Muscle layer of colon (tissue), 2 donors: ENCODE measurements around the gene ZDHHC11B.

Source experiments
- H3K27ac ChIP-seq: one replicate; pipeline ENCODE4 v1.7.0; 2013; ENCODE audit warnings: low read depth, mild to moderate bottlenecking, low read length, moderate library complexity
- H3K27me3 ChIP-seq, 2 donors: one replicate each; pipeline ENCODE4 v1.7.0; 2013; ENCODE audit warnings: low read length in 2 of 2, mild to moderate bottlenecking in 2 of 2; ENCODE audit not compliant: insufficient read depth in 2 of 2, control insufficient read depth in 1 of 2
- H3K36me3 ChIP-seq: one replicate; pipeline ENCODE4 v1.7.0; 2013; ENCODE audit warnings: mild to moderate bottlenecking, low read length; ENCODE audit not compliant: insufficient read depth
- H3K4me1 ChIP-seq: one replicate; pipeline ENCODE4 v1.7.0; 2013; ENCODE audit warnings: mild to moderate bottlenecking, low read length; ENCODE audit not compliant: insufficient read depth
- H3K4me3 ChIP-seq, 2 donors: one replicate each; pipeline ENCODE4 v1.7.0; 2013; ENCODE audit warnings: low read length in 2 of 2, low read depth in 1 of 2, mild to moderate bottlenecking in 1 of 2, moderate library complexity in 1 of 2
- H3K9ac ChIP-seq: one replicate; pipeline ENCODE4 v1.7.0; 2013; ENCODE audit warnings: low read length
- H3K9me3 ChIP-seq: one replicate; pipeline ENCODE4 v1.7.0; 2013; ENCODE audit warnings: mild to moderate bottlenecking, low read length
- donor health status: abdominal sarcoma.
- donor health status: Adenocarcinoma of cecum.

Gene ZDHHC11B

GRCh38 chr5:669111-669841 is 115.3 kb downstream of the ZDHHC11B start:
- Histone ChIP-seq H3K9ac (no peak overlapping the region), H3K9me3 (no peaks in the 10 kb centered on the region), H3K4me3 (no peak overlapping the region), H3K27me3 (no peaks in the 10 kb centered on the region), H3K36me3 (peaks cover 9% of the 10 kb centered on the region), H3K27ac (peak overlapping the region; percentile 56), H3K4me1 (peaks cover 41% of the 10 kb centered on the region)

DNA sequence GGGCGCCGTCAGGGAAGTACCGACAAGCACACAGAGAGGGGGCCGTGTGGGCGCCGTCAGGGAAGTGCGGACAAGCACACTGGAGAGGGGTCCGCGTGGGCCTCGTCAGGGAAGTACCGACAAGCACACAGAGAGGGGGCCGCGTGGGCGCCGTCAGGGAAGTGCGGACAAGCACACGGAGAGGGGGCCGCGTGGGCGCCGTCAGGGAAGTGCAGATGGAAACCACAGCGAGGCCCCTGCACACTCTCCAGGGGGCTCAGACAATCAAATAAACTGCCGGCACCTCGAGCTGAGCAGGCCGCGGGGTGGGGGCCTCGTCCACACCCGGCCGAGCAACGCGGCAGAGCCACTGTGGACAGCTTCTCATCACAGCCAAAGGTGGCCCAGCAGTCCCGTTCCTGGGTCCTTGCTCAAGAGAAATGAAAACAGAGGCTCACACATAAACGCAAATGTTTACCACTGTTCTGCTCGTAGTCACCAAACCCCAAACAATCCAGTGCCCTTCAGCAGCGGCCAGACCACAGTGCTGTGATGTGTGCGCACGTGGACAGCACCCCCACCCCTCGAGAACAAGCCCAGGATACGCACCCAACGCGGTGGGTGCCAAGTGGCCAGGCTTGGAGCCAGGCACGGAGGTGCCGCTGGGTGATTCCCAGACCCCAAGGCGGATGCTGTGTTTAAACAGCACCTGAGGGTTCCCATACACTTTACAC is 116.1 kb downstream of the ZDHHC11B start:
- no peaks in the 10 kb centered on the region for H3K9me3 ChIP-seq

GRCh38 chr5:666816-667498 is 117.6 kb downstream of the ZDHHC11B start:
- peaks cover 18% of the 10 kb centered on the region for H3K4me1 ChIP-seq
- peaks cover 25% of the 10 kb centered on the region for H3K36me3 ChIP-seq
- no peak overlapping the region for H3K27ac ChIP-seq
- H3K27me3 ChIP-seq, result no peaks in the 10 kb centered on the region
- no peak overlapping the region for H3K9ac ChIP-seq
- no peak overlapping the region for H3K4me3 ChIP-seq
- no peaks in the 10 kb centered on the region for H3K9me3 ChIP-seq

More for the DNA sequence above, 116.1 kb downstream of the ZDHHC11B start:
- Histone ChIP-seq H3K4me1 (peaks cover 33% of the 10 kb centered on the region), H3K36me3 (peaks cover 16% of the 10 kb centered on the region), H3K9ac (no peak overlapping the region), H3K4me3 (no peak overlapping the region), H3K27me3 (no peaks in the 10 kb centered on the region), H3K27ac (peak overlapping the region; percentile 56)

GRCh38 chr5:665956-666711 is 118.4 kb downstream of the ZDHHC11B start:
- Histone ChIP-seq H3K36me3 (peaks cover 30% of the 10 kb centered on the region), H3K27me3 (no peaks in the 10 kb centered on the region), H3K4me3 (no peak overlapping the region), H3K27ac (no peak overlapping the region), H3K9ac (no peak overlapping the region), H3K4me1 (peaks cover 10% of the 10 kb centered on the region), H3K9me3 (no peaks in the 10 kb centered on the region)

- H3K9ac ChIP-seq, result no peak overlapping the region
- H3K27me3 ChIP-seq, result no peaks in the 10 kb centered on the region
- no peak overlapping the region for H3K4me3 ChIP-seq
- H3K36me3 ChIP-seq, result peaks cover 32% of the 10 kb centered on the region
- H3K9me3 ChIP-seq, result no peaks in the 10 kb centered on the region
- peaks cover 10% of the 10 kb centered on the region for H3K4me1 ChIP-seq
- H3K27ac ChIP-seq, result no peak overlapping the region
Measured at GRCh38 chr5:665541-665955, 119.0 kb downstream of the ZDHHC11B start.

- H3K9me3 ChIP-seq, result no peaks in the 10 kb centered on the region
- H3K27me3 ChIP-seq, result no peaks in the 10 kb centered on the region
- peaks cover 32% of the 10 kb centered on the region for H3K36me3 ChIP-seq
- H3K4me1 ChIP-seq, result peaks cover 10% of the 10 kb centered on the region
- H3K9ac ChIP-seq, result no peak overlapping the region
- H3K4me3 ChIP-seq, result no peak overlapping the region
- H3K27ac ChIP-seq, result no peak overlapping the region
Measured at GRCh38 chr5:664994-665360, 119.6 kb downstream of the ZDHHC11B start.

- Histone ChIP-seq H3K9me3 (no peaks in the 10 kb centered on the region), H3K27me3 (no peaks in the 10 kb centered on the region), H3K36me3 (peaks cover 32% of the 10 kb centered on the region), H3K27ac (no peak overlapping the region), H3K4me3 (no peak overlapping the region), H3K9ac (no peak overlapping the region), H3K4me1 (peaks cover 10% of the 10 kb centered on the region)
Measured at GRCh38 chr5:664343-664993, 120.1 kb downstream of the ZDHHC11B start.

DNA sequence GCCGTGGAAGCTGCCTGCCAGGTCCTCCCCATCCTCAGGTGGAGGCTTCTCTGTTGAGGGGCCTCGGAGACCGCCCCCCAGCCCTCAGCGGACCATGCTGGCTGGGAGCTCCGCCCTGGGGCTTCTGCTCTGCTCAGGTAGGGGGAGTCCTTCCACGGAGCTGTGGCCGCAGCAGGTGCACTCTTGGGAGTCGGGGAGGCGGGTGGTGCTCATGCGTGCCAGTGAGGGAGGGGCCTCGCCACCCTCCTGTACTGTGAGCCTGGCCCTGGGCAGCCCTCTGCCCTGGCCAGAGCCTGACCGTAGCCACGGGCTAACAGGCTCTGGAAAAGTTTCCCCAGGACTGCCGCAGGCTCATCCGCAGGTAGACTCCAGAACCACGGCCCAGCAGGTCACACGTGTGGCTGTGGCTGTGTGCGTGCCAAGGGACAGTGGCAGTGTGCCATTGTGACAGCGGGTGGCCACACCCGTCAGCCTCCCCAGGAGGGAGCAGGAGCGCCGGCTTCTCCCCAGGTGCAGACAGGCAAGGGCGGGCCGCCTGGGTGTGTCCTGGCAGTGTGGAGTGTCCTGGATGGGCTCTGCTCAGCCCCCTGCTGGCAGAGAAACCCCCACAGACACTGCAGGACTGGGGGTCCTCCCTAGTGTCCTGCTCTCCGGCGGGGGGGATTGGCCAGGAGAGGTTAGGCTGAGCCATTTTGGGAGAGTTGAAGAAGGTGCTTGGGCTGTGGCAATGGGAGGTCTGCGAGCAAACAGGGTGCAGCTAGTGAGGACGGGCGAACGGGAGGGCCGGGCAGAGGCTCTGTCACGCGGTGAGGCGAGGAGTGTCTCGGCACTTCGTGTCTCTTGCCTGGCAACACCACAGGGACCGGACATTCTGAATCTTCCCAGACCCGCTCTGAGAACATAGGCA is 120.8 kb downstream of the ZDHHC11B start:
- no peak overlapping the region for H3K4me3 ChIP-seq
- no peaks in the 10 kb centered on the region for H3K27me3 ChIP-seq
- H3K9ac ChIP-seq, result no peak overlapping the region
- no peak overlapping the region for H3K27ac ChIP-seq
- H3K36me3 ChIP-seq, result peaks cover 32% of the 10 kb centered on the region
- H3K4me1 ChIP-seq, result peaks cover 2% of the 10 kb centered on the region
- no peaks in the 10 kb centered on the region for H3K9me3 ChIP-seq

DNA sequence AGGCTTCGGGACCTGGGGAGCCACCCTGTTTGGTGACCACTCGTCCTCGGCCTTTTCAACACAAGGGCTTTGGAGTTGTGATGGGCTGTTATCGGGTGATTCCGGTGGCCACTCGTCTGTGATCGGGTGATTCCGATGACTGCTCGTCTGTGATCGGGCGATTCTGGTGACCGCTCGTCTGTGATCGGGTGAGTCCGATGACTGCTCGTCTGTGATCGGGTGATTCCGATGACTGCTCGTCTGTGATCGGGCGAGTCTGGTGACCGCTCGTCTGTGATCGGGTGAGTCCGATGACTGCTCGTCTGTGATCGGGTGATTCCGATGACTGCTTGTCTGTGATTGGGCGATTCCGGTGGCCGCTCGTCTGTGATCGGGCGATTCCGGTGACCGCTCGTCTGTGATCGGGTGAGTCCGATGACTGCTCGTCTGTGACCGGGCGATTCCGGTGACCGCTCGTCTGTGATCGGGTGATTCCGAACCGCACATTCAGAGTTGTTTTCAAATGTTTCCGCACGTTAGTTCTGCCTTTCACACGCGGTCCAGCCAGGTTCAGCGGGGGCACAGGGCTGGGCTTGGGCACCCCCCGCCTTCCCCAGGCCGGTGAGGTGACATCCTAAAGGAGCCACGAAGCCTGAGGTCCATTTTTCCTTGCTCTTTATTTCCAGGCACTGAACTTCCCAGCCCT is 121.6 kb downstream of the ZDHHC11B start:
- H3K36me3 ChIP-seq, result peaks cover 33% of the 10 kb centered on the region
- H3K27me3 ChIP-seq, result no peaks in the 10 kb centered on the region
- no peaks in the 10 kb centered on the region for H3K9me3 ChIP-seq
- H3K4me3 ChIP-seq, result no peak overlapping the region
- H3K9ac ChIP-seq, result no peak overlapping the region
- H3K27ac ChIP-seq, result no peak overlapping the region
- no peaks in the 10 kb centered on the region for H3K4me1 ChIP-seq
